HL-60 (cell line): ENCODE results near the gene ZCCHC24.

Experiments
- DNase-seq, 2 experiments: peaks; one replicate each; pipeline ENCODE4 v3.0.0-alpha.2; 2010 to 2020; ENCODE audit warnings: low read depth in 1 of 2, low spot score in 1 of 2
- H3K27ac ChIP-seq: fragments of 250-450 bp; sonication (Bioruptor Pico); replicated peaks from 2 replicates; pipeline ENCODE4 v1.5.1; 2020; ENCODE audit warnings: mild to moderate bottlenecking, moderate library complexity
- H3K27me3 ChIP-seq: fragments of 250-450 bp; sonication (Bioruptor Pico); 2 replicates; pipeline ENCODE4 v1.5.1; 2021; ENCODE audit warnings: mild to moderate bottlenecking, moderate library complexity; ENCODE audit not compliant: insufficient read depth, poor library complexity, severe bottlenecking
- H3K4me3 ChIP-seq: replicated peaks from 2 replicates; pipeline ENCODE4 v1.5.1; 2011; ENCODE audit warnings: mild to moderate bottlenecking, control low read depth, low read length; ENCODE audit not compliant: insufficient read depth
- CTCF ChIP-seq: IDR thresholded peaks from one replicate; pipeline ENCODE4 v1.5.1; 2011; ENCODE audit warnings: low read length, control low read depth, inconsistent platforms; ENCODE audit not compliant: insufficient read depth
- GABPA ChIP-seq: IDR thresholded peaks from 2 replicates; pipeline ENCODE4 v1.6.1; 2012; ENCODE audit warnings: low read depth
- POLR2AphosphoS5 ChIP-seq: IDR thresholded peaks from 2 replicates; pipeline ENCODE4 v1.6.1; 2012; ENCODE audit warnings: low read depth
- REST ChIP-seq: IDR thresholded peaks from 2 replicates; pipeline ENCODE4 v1.6.1; 2012; ENCODE audit warnings: low read depth; ENCODE audit not compliant: insufficient replicate concordance
- SPI1 ChIP-seq: IDR thresholded peaks from 2 replicates; pipeline ENCODE4 v1.6.1; 2012; ENCODE audit warnings: low read depth, mild to moderate bottlenecking, borderline replicate concordance

ZCCHC24 gene

GRCh38 chr10:79422178-79422892 lies 23.1 kb downstream of the ZCCHC24 start:
- no peak overlapping the region for H3K4me3 ChIP-seq
- no peak for DNase-seq
- no peaks in the 10 kb centered on the region for H3K27me3 ChIP-seq
- H3K27ac ChIP-seq = no peak overlapping the region
- TF ChIP-seq REST = no peak

- no peak overlapping the region for H3K27ac ChIP-seq
- TF ChIP-seq REST = no peak
- TF ChIP-seq POLR2AphosphoS5 = no peak
- no peak for TF ChIP-seq GABPA
- no peak for TF ChIP-seq SPI1
- no peak for TF ChIP-seq CTCF
These were observed 24.3 kb downstream of the ZCCHC24 start for GRCh38 chr10:79420974-79421688.

GRCh38 chr10:79418886-79419595 lies 26.4 kb downstream of the ZCCHC24 start:
- Histone ChIP-seq H3K27ac (no peak overlapping the region), H3K4me3 (no peak overlapping the region), H3K27me3 (no peaks in the 10 kb centered on the region)
- no peak for DNase-seq
- TF ChIP-seq POLR2AphosphoS5 = no peak
- TF ChIP-seq CTCF = no peak
- no peak for TF ChIP-seq GABPA
- TF ChIP-seq SPI1 = no peak
- no peak for TF ChIP-seq REST

More at GRCh38 chr10:79420974-79421688, 24.3 kb downstream of the ZCCHC24 start:
- DNase-seq = no peak
- Histone ChIP-seq H3K4me3 (no peak overlapping the region), H3K27me3 (no peaks in the 10 kb centered on the region)
